B cell (primary cell): Measurements from ENCODE around the gene CDC42BPG. TPM values are rescaled to one million over a fixed set of nuclear protein-coding genes. Genes with fewer than 3 reads are reported as not detected.

ENCODE experiments used
- ATAC-seq: fragments of 200-7000 bp; cut with Tn5 transposase; one replicate; pipeline ENCODE4 v1.10.0; 2021; ENCODE audit warnings: low read depth, mild to moderate bottlenecking, moderate number of reproducible peaks, moderate library complexity
- CTCF ChIA-PET: fragments of 350-600 bp; sonication (Branson Sonifier 250); formaldehyde crosslinking; loops from one replicate; lab custom pipeline; 2021; ENCODE audit warnings: antibody characterized with exemption, inconsistent platforms; lab: Charles Lee
- POLR2A ChIA-PET: fragments of 350-600 bp; sonication (Branson Sonifier 250); formaldehyde crosslinking; loops from one replicate; lab custom pipeline; 2021; ENCODE audit warnings: antibody characterized with exemption; lab: Charles Lee
- DNase-seq: peaks from one replicate; pipeline ENCODE4 v3.0.0; 2013
- H2AFZ ChIP-seq: 2 replicates; pipeline ENCODE4 v1.6.1; 2012; ENCODE audit warnings: mild to moderate bottlenecking, low read depth, low read length; ENCODE audit not compliant: insufficient read depth, poor library complexity, severe bottlenecking
- H3K27ac ChIP-seq, 2 donors: 1 replicate in 1 of 2; 2 replicates in 1 of 2; pipeline ENCODE4 v1.5.1; 2012 to 2013; ENCODE audit warnings: low read length in 2 of 2, mild to moderate bottlenecking in 2 of 2, moderate library complexity in 1 of 2
- H3K27me3 ChIP-seq, 4 experiments: fragments of 200-600 bp in 1 of 4; sonication (generic) in 1 of 4; replicated peaks in 1 of 4; 1 replicate in 2 of 4; 2 replicates in 2 of 4; pipeline versions ENCODE4 v1.6.1 to v1.7.0; 2013 to 2016; ENCODE audit warnings: low read length in 3 of 4, mild to moderate bottlenecking in 2 of 4, mixed read lengths in 1 of 4, moderate library complexity in 1 of 4; ENCODE audit not compliant: insufficient read depth in 4 of 4, control insufficient read depth in 3 of 4; ENCODE audit errors: control extremely low read depth in 1 of 4
- H3K36me3 ChIP-seq, 2 experiments: replicated peaks in 1 of 2; 1 replicate in 1 of 2; 2 replicates in 1 of 2; pipeline versions ENCODE4 v1.6.1 to v1.7.1; 2013; ENCODE audit warnings: low read length in 1 of 2; ENCODE audit not compliant: insufficient read depth in 2 of 2, control insufficient read depth in 1 of 2; ENCODE audit errors: control extremely low read depth in 1 of 2, extremely low read depth in 1 of 2
- H3K4me1 ChIP-seq, 2 donors: fragments of 200-600 bp in 1 of 2; sonication (generic) in 1 of 2; 1 replicate in 1 of 2; 2 replicates in 1 of 2; pipeline versions ENCODE4 v1.5.1 to v1.6.1; 2013 to 2017; ENCODE audit warnings: low read length in 2 of 2; ENCODE audit not compliant: control insufficient read depth in 2 of 2, insufficient read depth in 2 of 2
- H3K4me2 ChIP-seq: replicated peaks from 2 replicates; pipeline ENCODE3; 2012; ENCODE audit warnings: mild to moderate bottlenecking, low read depth, low read length; ENCODE audit not compliant: poor library complexity, severe bottlenecking
- H3K4me3 ChIP-seq, 5 experiments: fragments of 200-600 bp in 1 of 5; sonication (generic) in 1 of 5; 1 replicate in 3 of 5; 2 replicates in 2 of 5; pipeline versions ENCODE4 v1.5.1 to v1.7.0; 2011 to 2016; ENCODE audit warnings: low read length in 4 of 5, mild to moderate bottlenecking in 4 of 5, low read depth in 2 of 5, control low read depth in 1 of 5, moderate library complexity in 1 of 5; ENCODE audit not compliant: insufficient read depth in 1 of 5; ENCODE audit errors: control extremely low read depth in 1 of 5, extremely low read depth in 1 of 5
- H3K79me2 ChIP-seq: fragments of 200-600 bp; sonication (generic); one replicate; pipeline ENCODE4 v1.6.0; 2016; ENCODE audit warnings: low read length; ENCODE audit not compliant: control insufficient read depth, insufficient read depth
- H3K9ac ChIP-seq: fragments of 200-600 bp; sonication (generic); 2 replicates; pipeline ENCODE4 v1.6.1; 2017; ENCODE audit warnings: mild to moderate bottlenecking, low read length, moderate library complexity
- H3K9me3 ChIP-seq, 3 donors: one replicate each; pipeline versions ENCODE4 v1.6.1 to v1.7.1; 2013; ENCODE audit warnings: low read length in 2 of 3; ENCODE audit not compliant: control insufficient read depth in 2 of 3, insufficient read depth in 1 of 3; ENCODE audit errors: control extremely low read depth in 1 of 3
- H4K20me1 ChIP-seq: 2 replicates; pipeline ENCODE4 v1.6.0; 2012; ENCODE audit warnings: mild to moderate bottlenecking, low read length; ENCODE audit not compliant: insufficient read depth, control insufficient read depth, poor library complexity, severe bottlenecking
- H3K27ac Mint-ChIP-seq: one replicate; pipeline ENCODE4 v1.8.0; 2021; ENCODE audit warnings: mixed read lengths
- H3K27me3 Mint-ChIP-seq: one replicate; pipeline ENCODE4 v1.8.0; 2021; ENCODE audit warnings: mixed read lengths
- H3K4me1 Mint-ChIP-seq: one replicate; pipeline ENCODE4 v1.8.0; 2021; ENCODE audit warnings: mixed read lengths
- H3K4me3 Mint-ChIP-seq: one replicate; pipeline ENCODE4 v1.8.0; 2021; ENCODE audit warnings: mixed read lengths
- H3K9me3 Mint-ChIP-seq: one replicate; pipeline ENCODE4 v1.8.0; 2022; ENCODE audit warnings: mixed read lengths; ENCODE audit not compliant: insufficient read depth
- CTCF ChIP-seq: fragments of 200-600 bp; IDR thresholded peaks from one replicate; pipeline ENCODE4 v1.8.0; 2022; ENCODE audit warnings: antibody characterized with exemption, mild to moderate bottlenecking
- EZH2 ChIP-seq: IDR thresholded peaks from 2 replicates; pipeline ENCODE4 v1.6.1; 2012; ENCODE audit warnings: borderline replicate concordance, low read depth, mild to moderate bottlenecking, moderate library complexity, low read length; ENCODE audit not compliant: insufficient read depth, poor library complexity, severe bottlenecking
- WGBS: methylation state at CpG from one replicate; pipeline ENCODE4 v1.1.5; 2013; ENCODE audit warnings: missing lambda C conversion rate; ENCODE audit not compliant: insufficient coverage; 5-methylcytosine and 5-hydroxymethylcytosine counted together
- intact Hi-C: fragments of 100-400 bp; cut with micrococcal nuclease; formaldehyde crosslinking; loops from one replicate; pipeline ENCODE4 v1.10.0; 2022
- polyA plus RNA-seq: library from polyadenylated mRNA; depleted of rRNA; stranded (reverse); fragments of >200 nt; gene quantifications from 2 replicates; pipeline ENCODE4 v1.2.3, GENCODE V29; 2012
- total RNA-seq, 2 donors: library from RNA; stranded (reverse); fragments of 120-200 nt in 1 of 2; gene quantifications; 1 replicate in 1 of 2; 2 replicates in 1 of 2; pipeline versions ENCODE4 v1.2.3 to v1.2.4, GENCODE V29; 2013 to 2022

The CDC42BPG gene
- total and polyA plus RNA-seq, 2 donors (not counting 1 experiment from before 2014, with no cell fraction given) = 3.7 to 8.7 TPM

- peak; percentile 82 for DNase-seq
- H2AFZ ChIP-seq = peak overlapping the region; percentile 42
- Mint-ChIP-seq H3K4me1 (peaks cover 49% of the 10 kb centered on the region), H3K9me3 (no peaks in the 10 kb centered on the region), H3K27ac (peak overlapping the region; percentile 92), H3K27me3 (no peaks in the 10 kb centered on the region), H3K4me3 (peak overlapping the region; percentile 74)
- peaks cover 0 to 49% of the 10 kb centered on the region in 2 experiments for H3K36me3 ChIP-seq
- peak overlapping the region; percentile 98 for H3K4me2 ChIP-seq
- TF ChIP-seq CTCF = no peak
- TF ChIP-seq EZH2 = no peak
- intact Hi-C loops = loop anchor here (1.0 to 5.0 kb wide), 2 partner anchors 12 to 338 kb away; no protein-coding TSS in a partner anchor
- no peaks in the 10 kb centered on the region for H3K9me3 ChIP-seq
- ChIA-PET POLR2A (interaction anchor here (0.9 to 4.9 kb wide), 9 partner anchors 11 to 56 kb away, joined by 3 to 40 read pairs (median 6); partner anchors contain the start of genes MEN1, RASGRP2 and SF1), CTCF (interaction anchor here (0.7 to 7.3 kb wide), 14 partner anchors 8 to 94 kb away, joined by 3 to 73 read pairs (median 6); partner anchors contain the start of genes CDC42BPG, MEN1, RASGRP2 and SF1)
- ATAC-seq = peak; percentile 56
- WGBS = under 1% methylated on average over 11 of the region's 14 CpGs
- peak overlapping the region; percentile 59 to 90 for H3K27ac ChIP-seq
- H3K79me2 ChIP-seq = peaks cover 43% of the 10 kb centered on the region
- no peaks in the 10 kb centered on the region for H4K20me1 ChIP-seq
- peak overlapping the region; percentile 35 for H3K9ac ChIP-seq
- H3K4me3 ChIP-seq = peak overlapping the region in 3 of 5 experiments; percentile 1 to 41 (median 15)
- no peaks in the 10 kb centered on the region for H3K27me3 ChIP-seq
- peaks cover 46 to 54% of the 10 kb centered on the region in 2 donors for H3K4me1 ChIP-seq
These were observed 44.7 kb downstream of the CDC42BPG start for GRCh38 chr11:64799623-64800302.
